ENCODE data around the gene VPS13D.

VPS13D gene

GRCh38 chr1:12486059-12486341 lies 256.2 kb downstream of the VPS13D start:
- Histone ChIP-seq H3K4me3 (ENCODE audit: low read depth, low read length) (no peak overlapping the region), H3K27ac (ENCODE audit: low read depth, low read length) (no peak overlapping the region)

GRCh38 chr1:12486401-12487005 lies 256.7 kb downstream of the VPS13D start:
- H3K4me3 ChIP-seq (ENCODE audit: low read depth, low read length), result no peak overlapping the region
- H3K36me3 ChIP-seq (ENCODE audit: insufficient read depth, low read length), result no peaks in the 10 kb centered on the region; the same call in 1 of the 2 replicates
- no peaks in the 10 kb centered on the region for H3K27me3 ChIP-seq (ENCODE audit: insufficient read depth, low read length)
- H3K27ac ChIP-seq (ENCODE audit: low read depth, low read length), result no peak overlapping the region
- H3K4me1 ChIP-seq (ENCODE audit: control insufficient read depth, insufficient read depth, low read length, unreplicated experiment), result peaks cover 5% of the 10 kb centered on the region
- H3K79me2 ChIP-seq (ENCODE audit: control insufficient read depth, insufficient read depth, low read length, unreplicated experiment), result no peaks in the 10 kb centered on the region
- H2AFZ ChIP-seq (ENCODE audit: low read length, unreplicated experiment), result no peak overlapping the region

More at GRCh38 chr1:12486059-12486341, 256.2 kb downstream of the VPS13D start:
- Histone ChIP-seq H3K4me1 (ENCODE audit: control insufficient read depth, insufficient read depth, low read length, unreplicated experiment) (peaks cover 10% of the 10 kb centered on the region), H3K36me3 (ENCODE audit: insufficient read depth, low read length) (no peaks in the 10 kb centered on the region; the same call in 1 of the 2 replicates), H3K79me2 (ENCODE audit: control insufficient read depth, insufficient read depth, low read length, unreplicated experiment) (no peaks in the 10 kb centered on the region), H3K27me3 (ENCODE audit: insufficient read depth, low read length) (no peaks in the 10 kb centered on the region), H2AFZ (ENCODE audit: low read length, unreplicated experiment) (no peak overlapping the region)

DNA sequence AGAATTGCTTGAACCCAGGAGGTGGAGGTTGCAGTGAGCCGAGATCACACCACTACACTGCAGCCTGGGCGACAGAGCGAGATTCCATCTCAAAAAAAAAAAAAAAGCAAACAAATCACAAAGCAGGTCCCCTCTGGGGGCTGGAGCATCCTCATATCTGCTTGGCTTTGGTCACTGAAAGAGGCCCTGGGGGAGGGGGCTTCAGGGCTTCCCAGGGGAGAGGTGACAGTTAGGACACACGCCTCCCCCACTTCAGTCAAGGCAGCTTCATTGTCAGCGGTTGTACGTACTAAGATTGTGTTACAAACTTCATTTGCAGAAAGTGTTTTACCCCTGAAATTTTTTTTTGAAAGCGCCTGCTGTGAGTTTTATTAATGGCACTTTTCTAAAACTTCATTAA lies 257.7 kb downstream of the VPS13D start:
- Histone ChIP-seq H2AFZ (ENCODE audit: low read length, unreplicated experiment) (no peak overlapping the region), H3K36me3 (ENCODE audit: insufficient read depth, low read length) (no peaks in the 10 kb centered on the region; the same call in 1 of the 2 replicates), H3K4me3 (ENCODE audit: low read depth, low read length) (no peak overlapping the region), H3K79me2 (ENCODE audit: control insufficient read depth, insufficient read depth, low read length, unreplicated experiment) (no peaks in the 10 kb centered on the region), H3K27ac (ENCODE audit: low read depth, low read length) (no peak overlapping the region), H3K27me3 (ENCODE audit: insufficient read depth, low read length) (no peaks in the 10 kb centered on the region), H3K4me1 (ENCODE audit: control insufficient read depth, insufficient read depth, low read length, unreplicated experiment) (no peaks in the 10 kb centered on the region)

DNA sequence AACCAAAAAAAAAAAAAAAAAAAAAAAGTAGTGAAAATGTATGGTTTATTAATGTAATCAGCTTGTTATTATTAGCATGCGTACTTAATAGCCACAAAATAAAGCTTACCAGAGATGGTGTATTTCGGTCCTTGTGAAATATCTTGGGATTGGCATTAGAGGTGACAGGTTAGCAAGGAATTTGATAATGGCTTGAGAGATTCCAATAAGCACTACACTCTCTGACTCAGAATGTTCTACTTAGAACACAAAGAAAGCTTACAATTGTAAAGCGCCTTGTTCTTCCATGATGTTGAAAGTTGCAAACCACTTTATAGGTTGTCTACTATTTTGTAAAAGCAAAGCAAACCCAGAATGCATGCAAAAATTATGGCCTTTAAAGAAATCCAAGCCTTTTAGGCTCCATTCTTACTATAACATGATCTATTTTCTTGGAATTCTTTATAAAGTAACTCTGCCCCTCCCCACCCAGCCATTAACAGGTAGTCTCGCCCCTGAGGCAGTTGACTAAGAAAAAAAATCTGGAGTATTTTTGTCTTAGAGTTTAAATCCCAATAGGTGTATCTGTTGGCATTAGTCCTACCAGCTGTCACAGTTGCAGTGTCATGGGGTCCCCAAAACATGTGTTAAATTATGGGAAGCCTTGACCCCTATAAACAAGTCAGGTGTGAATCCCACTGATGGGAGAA lies 259.0 kb downstream of the VPS13D start:
- H3K79me2 ChIP-seq (ENCODE audit: control insufficient read depth, insufficient read depth, low read length, unreplicated experiment), result no peaks in the 10 kb centered on the region
- no peak overlapping the region for H3K4me3 ChIP-seq (ENCODE audit: low read depth, low read length)
- no peaks in the 10 kb centered on the region for H3K27me3 ChIP-seq (ENCODE audit: insufficient read depth, low read length)
- H3K27ac ChIP-seq (ENCODE audit: low read depth, low read length), result no peak overlapping the region
- H2AFZ ChIP-seq (ENCODE audit: low read length, unreplicated experiment), result no peak overlapping the region
- H3K4me1 ChIP-seq (ENCODE audit: control insufficient read depth, insufficient read depth, low read length, unreplicated experiment), result no peaks in the 10 kb centered on the region
- no peaks in the 10 kb centered on the region; the same call in 1 of the 2 replicates for H3K36me3 ChIP-seq (ENCODE audit: insufficient read depth, low read length)

DNA sequence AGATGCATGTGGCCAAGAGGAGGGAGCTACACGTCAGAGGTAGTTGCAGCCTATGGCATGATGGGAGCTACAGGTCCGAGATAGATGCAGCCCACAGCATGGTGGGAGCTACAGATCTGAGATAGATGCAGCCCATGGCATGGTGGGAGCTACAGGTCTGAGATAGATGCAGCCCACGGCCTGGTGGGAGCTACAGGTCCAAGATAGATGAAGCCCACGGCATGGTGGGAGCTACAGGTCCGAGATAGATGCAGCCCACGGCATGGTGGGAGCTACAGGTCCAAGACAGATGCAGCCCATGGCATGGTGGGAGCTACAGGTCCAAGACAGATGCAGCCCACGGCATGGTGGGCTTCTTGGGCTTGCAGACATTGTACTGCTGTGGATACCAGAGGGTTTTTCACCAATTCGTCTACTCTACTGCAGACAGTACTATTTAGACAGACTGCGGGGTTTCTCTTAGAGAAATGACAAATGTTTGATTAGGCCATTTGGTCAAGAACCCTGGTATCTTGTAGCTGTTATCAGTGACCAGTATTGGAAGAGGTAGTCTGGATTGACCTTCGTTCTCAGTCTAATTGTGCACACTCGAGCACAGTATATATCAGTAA lies 260.8 kb downstream of the VPS13D start:
- Histone ChIP-seq H3K4me1 (ENCODE audit: control insufficient read depth, insufficient read depth, low read length, unreplicated experiment) (no peaks in the 10 kb centered on the region), H3K27me3 (ENCODE audit: insufficient read depth, low read length) (no peaks in the 10 kb centered on the region), H2AFZ (ENCODE audit: low read length, unreplicated experiment) (no peak overlapping the region), H3K36me3 (ENCODE audit: insufficient read depth, low read length) (no peaks in the 10 kb centered on the region; the same call in 1 of the 2 replicates), H3K27ac (ENCODE audit: low read depth, low read length) (no peak overlapping the region), H3K79me2 (ENCODE audit: control insufficient read depth, insufficient read depth, low read length, unreplicated experiment) (no peaks in the 10 kb centered on the region), H3K4me3 (ENCODE audit: low read depth, low read length) (no peak overlapping the region)

DNA sequence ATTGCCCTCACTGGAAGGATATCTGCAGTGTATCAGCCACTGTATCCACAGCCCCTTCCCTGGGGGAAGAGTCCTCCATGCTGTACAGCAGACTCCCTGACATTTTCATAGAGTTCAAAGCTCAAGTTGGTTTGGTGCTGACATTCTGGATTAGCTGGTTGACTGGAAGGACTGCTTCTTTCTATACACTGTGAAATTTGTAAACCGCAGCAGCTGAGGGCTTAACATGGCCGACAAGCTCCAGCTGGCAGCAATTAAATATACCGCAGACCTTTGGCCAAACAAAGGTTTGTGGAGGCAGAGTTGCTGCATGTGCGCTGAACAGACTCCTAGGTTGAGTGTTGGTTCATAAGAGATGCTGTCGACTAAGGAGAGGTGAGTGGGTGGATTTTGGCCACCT lies 261.8 kb downstream of the VPS13D start:
- Histone ChIP-seq H3K4me3 (ENCODE audit: low read depth, low read length) (no peak overlapping the region), H3K36me3 (ENCODE audit: insufficient read depth, low read length) (no peaks in the 10 kb centered on the region; the same call in 1 of the 2 replicates), H2AFZ (ENCODE audit: low read length, unreplicated experiment) (no peak overlapping the region)

DNA sequence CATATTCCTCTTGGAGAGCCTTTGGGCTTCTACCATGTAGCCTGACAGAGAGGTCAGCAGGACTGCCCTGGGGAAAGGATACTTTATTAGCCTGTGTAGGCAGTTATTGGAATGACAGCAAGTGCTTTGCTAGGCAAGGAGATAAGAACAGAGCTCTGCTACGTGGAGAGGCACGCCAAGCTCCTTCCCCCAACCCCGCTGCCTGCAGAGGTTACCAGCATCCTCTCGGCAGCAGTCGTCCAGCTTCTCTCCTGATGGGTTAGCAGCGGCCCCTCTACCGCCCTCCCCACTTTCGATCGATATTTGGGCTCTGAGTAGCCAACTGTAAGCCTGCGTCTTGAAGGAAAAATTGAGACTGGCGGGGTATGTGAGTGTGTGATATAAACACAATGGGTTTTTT lies 265.9 kb downstream of the VPS13D start:
- peaks cover 4% of the 10 kb centered on the region for H3K4me1 ChIP-seq (ENCODE audit: control insufficient read depth, insufficient read depth, low read length, unreplicated experiment)
- no peaks in the 10 kb centered on the region for H3K27me3 ChIP-seq (ENCODE audit: insufficient read depth, low read length)
- no peak overlapping the region for H3K27ac ChIP-seq (ENCODE audit: low read depth, low read length)
- H3K79me2 ChIP-seq (ENCODE audit: control insufficient read depth, insufficient read depth, low read length, unreplicated experiment), result no peaks in the 10 kb centered on the region
- H2AFZ ChIP-seq (ENCODE audit: low read length, unreplicated experiment), result no peak overlapping the region
- no peaks in the 10 kb centered on the region; the same call in 1 of the 2 replicates for H3K36me3 ChIP-seq (ENCODE audit: insufficient read depth, low read length)
- H3K4me3 ChIP-seq (ENCODE audit: low read depth, low read length), result no peak overlapping the region

More for the DNA sequence above, 261.8 kb downstream of the VPS13D start:
- Histone ChIP-seq H3K27me3 (ENCODE audit: insufficient read depth, low read length) (no peaks in the 10 kb centered on the region), H3K27ac (ENCODE audit: low read depth, low read length) (no peak overlapping the region), H3K4me1 (ENCODE audit: control insufficient read depth, insufficient read depth, low read length, unreplicated experiment) (no peaks in the 10 kb centered on the region), H3K79me2 (ENCODE audit: control insufficient read depth, insufficient read depth, low read length, unreplicated experiment) (no peaks in the 10 kb centered on the region)

DNA sequence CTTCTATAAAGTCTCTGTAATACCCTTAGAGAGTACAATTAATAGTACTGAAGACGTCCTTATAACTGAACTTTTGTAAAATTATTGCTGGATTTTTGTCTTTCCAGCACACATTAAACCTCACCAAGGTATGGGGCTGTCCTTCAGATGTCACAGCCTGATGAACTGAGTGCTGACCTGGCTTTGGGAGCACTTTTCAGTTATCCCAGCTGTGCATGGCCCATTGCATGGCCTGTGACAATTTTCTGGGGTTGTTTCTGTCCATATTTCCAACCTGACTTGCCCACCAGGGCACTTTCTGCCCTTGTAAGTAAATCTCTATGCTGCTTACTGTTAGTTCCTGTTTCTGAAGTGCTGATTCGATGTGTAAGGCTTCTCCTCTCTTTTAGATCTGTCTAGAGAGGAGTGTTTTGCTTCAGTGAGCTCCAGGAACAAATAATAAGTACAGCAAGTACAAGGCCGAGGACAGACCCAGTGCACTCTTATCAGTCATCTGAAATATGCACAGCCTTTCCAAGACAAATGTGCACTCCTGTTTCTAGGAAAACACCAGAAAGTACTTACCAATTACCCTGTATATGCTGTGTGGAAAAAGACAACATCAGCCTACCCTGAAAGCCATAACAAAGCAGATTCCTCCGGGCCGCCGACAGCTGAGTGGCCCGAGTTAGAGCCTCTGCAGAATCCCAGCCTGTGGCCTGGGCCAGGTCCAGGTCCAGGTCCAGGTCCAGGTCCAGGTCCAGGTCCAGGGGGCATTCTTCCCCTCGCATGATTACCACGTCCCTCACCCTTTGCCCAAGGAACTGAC lies 266.5 kb downstream of the VPS13D start:
- no peak overlapping the region for H3K27ac ChIP-seq (ENCODE audit: low read depth, low read length)
- H3K4me3 ChIP-seq (ENCODE audit: low read depth, low read length), result no peak overlapping the region
- H2AFZ ChIP-seq (ENCODE audit: low read length, unreplicated experiment), result no peak overlapping the region
- peaks cover 7% of the 10 kb centered on the region for H3K4me1 ChIP-seq (ENCODE audit: control insufficient read depth, insufficient read depth, low read length, unreplicated experiment)
- no peaks in the 10 kb centered on the region for H3K79me2 ChIP-seq (ENCODE audit: control insufficient read depth, insufficient read depth, low read length, unreplicated experiment)
- no peaks in the 10 kb centered on the region for H3K27me3 ChIP-seq (ENCODE audit: insufficient read depth, low read length)
- no peaks in the 10 kb centered on the region for H3K36me3 ChIP-seq (ENCODE audit: insufficient read depth, low read length)

GRCh38 chr1:12499539-12500240 lies 269.9 kb downstream of the VPS13D start:
- H2AFZ ChIP-seq (ENCODE audit: low read length, unreplicated experiment), result no peak overlapping the region
- H3K4me1 ChIP-seq (ENCODE audit: control insufficient read depth, insufficient read depth, low read length, unreplicated experiment), result peaks cover 12% of the 10 kb centered on the region
- no peak overlapping the region for H3K4me3 ChIP-seq (ENCODE audit: low read depth, low read length)
- no peaks in the 10 kb centered on the region for H3K79me2 ChIP-seq (ENCODE audit: control insufficient read depth, insufficient read depth, low read length, unreplicated experiment)
- no peak overlapping the region for H3K27ac ChIP-seq (ENCODE audit: low read depth, low read length)
- H3K27me3 ChIP-seq (ENCODE audit: insufficient read depth, low read length), result no peaks in the 10 kb centered on the region
- no peaks in the 10 kb centered on the region for H3K36me3 ChIP-seq (ENCODE audit: insufficient read depth, low read length)

GRCh38 chr1:12501661-12502060 lies 271.8 kb downstream of the VPS13D start:
- H3K27me3 ChIP-seq (ENCODE audit: insufficient read depth, low read length), result no peaks in the 10 kb centered on the region
- no peaks in the 10 kb centered on the region for H3K79me2 ChIP-seq (ENCODE audit: control insufficient read depth, insufficient read depth, low read length, unreplicated experiment)
- no peak overlapping the region for H3K4me3 ChIP-seq (ENCODE audit: low read depth, low read length)
- no peak overlapping the region for H2AFZ ChIP-seq (ENCODE audit: low read length, unreplicated experiment)
- no peak overlapping the region for H3K27ac ChIP-seq (ENCODE audit: low read depth, low read length)
- H3K36me3 ChIP-seq (ENCODE audit: insufficient read depth, low read length), result no peaks in the 10 kb centered on the region; the same call in 1 of the 2 replicates
- H3K4me1 ChIP-seq (ENCODE audit: control insufficient read depth, insufficient read depth, low read length, unreplicated experiment), result peaks cover 12% of the 10 kb centered on the region

Data from ACC112 (cell line).